GM12864 (cell line): ENCODE measurements around the gene SCAMP1.
"Not testable (repeated sequence)": the region's sequence is repeated elsewhere in the genome, so short reads cannot be mapped to it uniquely, and the experiment has no call there.

Source experiments
- DNase-seq: peaks from one replicate; pipeline ENCODE4 v3.0.0-alpha.2; 2011; ENCODE audit warnings: low read depth
- H3K4me3 ChIP-seq: 2 replicates; pipeline ENCODE4 v1.5.1; 2011; ENCODE audit warnings: mild to moderate bottlenecking, low read depth, low read length, control low read depth
- TF ChIP-seq, protein P1 (sequence below): IDR thresholded peaks from 2 replicates; pipeline ENCODE4 v1.5.1; 2011; ENCODE audit warnings: low read depth, mild to moderate bottlenecking, moderate library complexity, low read length, control low read depth, inconsistent platforms; ENCODE audit errors: missing control alignments

SCAMP1 gene

GRCh38 chr5:78449103-78449502, 88.7 kb downstream of the SCAMP1 start:
- TF ChIP-seq, protein P1, sequence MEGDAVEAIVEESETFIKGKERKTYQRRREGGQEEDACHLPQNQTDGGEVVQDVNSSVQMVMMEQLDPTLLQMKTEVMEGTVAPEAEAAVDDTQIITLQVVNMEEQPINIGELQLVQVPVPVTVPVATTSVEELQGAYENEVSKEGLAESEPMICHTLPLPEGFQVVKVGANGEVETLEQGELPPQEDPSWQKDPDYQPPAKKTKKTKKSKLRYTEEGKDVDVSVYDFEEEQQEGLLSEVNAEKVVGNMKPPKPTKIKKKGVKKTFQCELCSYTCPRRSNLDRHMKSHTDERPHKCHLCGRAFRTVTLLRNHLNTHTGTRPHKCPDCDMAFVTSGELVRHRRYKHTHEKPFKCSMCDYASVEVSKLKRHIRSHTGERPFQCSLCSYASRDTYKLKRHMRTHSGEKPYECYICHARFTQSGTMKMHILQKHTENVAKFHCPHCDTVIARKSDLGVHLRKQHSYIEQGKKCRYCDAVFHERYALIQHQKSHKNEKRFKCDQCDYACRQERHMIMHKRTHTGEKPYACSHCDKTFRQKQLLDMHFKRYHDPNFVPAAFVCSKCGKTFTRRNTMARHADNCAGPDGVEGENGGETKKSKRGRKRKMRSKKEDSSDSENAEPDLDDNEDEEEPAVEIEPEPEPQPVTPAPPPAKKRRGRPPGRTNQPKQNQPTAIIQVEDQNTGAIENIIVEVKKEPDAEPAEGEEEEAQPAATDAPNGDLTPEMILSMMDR, result no peak
- no peak for DNase-seq
- H3K4me3 ChIP-seq, result no peak overlapping the region

GRCh38 chr5:78457507-78457906, 97.1 kb downstream of the SCAMP1 start:
- H3K4me3 ChIP-seq, DNase-seq: not testable (repeated sequence)

DNA sequence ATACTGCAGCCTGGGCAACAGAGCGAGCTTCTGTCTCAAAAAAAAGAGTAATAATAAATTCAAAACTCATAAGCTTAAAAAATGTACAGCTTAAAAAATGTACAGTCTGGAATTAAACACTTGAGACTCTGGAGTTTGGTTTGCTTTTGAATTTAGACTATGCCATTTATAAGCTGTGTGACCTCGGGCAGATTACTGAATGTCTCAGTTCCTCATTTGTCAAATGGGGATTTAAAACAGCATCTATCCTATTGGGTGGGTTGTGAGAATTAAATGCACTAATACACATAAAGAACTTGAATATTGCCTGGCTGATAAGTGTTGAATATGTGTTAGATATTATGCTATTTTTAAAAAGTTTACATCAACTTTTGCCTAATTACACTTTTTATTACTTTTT, 98.4 kb downstream of the SCAMP1 start:
- TF ChIP-seq, protein P1, result no peak
- DNase-seq, result peak; percentile 8
- no peak overlapping the region for H3K4me3 ChIP-seq

- TF ChIP-seq, protein P1, result no peak
- no peak for DNase-seq
- H3K4me3 ChIP-seq, result no peak overlapping the region
Measured at GRCh38 chr5:78467140-78467539, 106.7 kb downstream of the SCAMP1 start.

GRCh38 chr5:78467752-78468357, 107.4 kb downstream of the SCAMP1 start:
- DNase-seq, result peak; percentile 19
- H3K4me3 ChIP-seq, result no peak overlapping the region
- TF ChIP-seq, protein P1, result peak; percentile 64

GRCh38 chr5:78471896-78472295, 111.5 kb downstream of the SCAMP1 start:
- no peak for DNase-seq
- no peak overlapping the region for H3K4me3 ChIP-seq
- TF ChIP-seq, protein P1, result no peak

GRCh38 chr5:78472469-78473106, 112.2 kb downstream of the SCAMP1 start:
- DNase-seq, result no peak
- TF ChIP-seq, protein P1, result no peak
- no peak overlapping the region for H3K4me3 ChIP-seq
